Panc1 (cell line): Measurements from ENCODE around the gene FPR3. TPM values are rescaled to one million over a fixed set of nuclear protein-coding genes. Genes with fewer than 3 reads are reported as not detected.

Source experiments
- ATAC-seq: fragments of 200-7000 bp; cut with Tn5 transposase; 2 replicates; pipeline ENCODE4 v1.9.1; 2020; ENCODE audit warnings: mild to moderate bottlenecking, moderate library complexity
- BruUV-seq: library from RNA; stranded (reverse); fragments of 400-500 nt; replicated peaks from 2 replicates; lab custom pipeline; 2021; lab: Mats Ljungman, UMichigan
- CTCF ChIA-PET: fragments of 300-600 bp; sonication (Branson Sonifier 250); formaldehyde crosslinking; loops from one replicate; lab custom pipeline; 2022; ENCODE audit warnings: antibody characterized with exemption; lab: Charles Lee
- POLR2A ChIA-PET: fragments of 300-600 bp; sonication (Branson Sonifier 250); formaldehyde crosslinking; loops from one replicate; lab custom pipeline; 2022; ENCODE audit warnings: antibody characterized with exemption; lab: Charles Lee
- DNase-seq: peaks from one replicate; pipeline ENCODE4 v3.0.0-alpha.2; 2010; ENCODE audit warnings: low read depth, low spot score
- H3K27ac ChIP-seq: 2 replicates; pipeline ENCODE4 v1.5.1; 2011; ENCODE audit warnings: mild to moderate bottlenecking, low read length, inconsistent platforms
- H3K27me3 ChIP-seq: fragments of 200-500 bp; sonication (Bioruptor generic); 2 replicates; pipeline ENCODE4 v1.6.0; 2014; ENCODE audit warnings: low read length, inconsistent platforms; ENCODE audit not compliant: control insufficient read depth, insufficient read depth
- H3K36me3 ChIP-seq: fragments of 200-500 bp; sonication (Bioruptor generic); 2 replicates; pipeline ENCODE4 v1.5.1; 2014; ENCODE audit warnings: inconsistent platforms, mild to moderate bottlenecking, low read length, moderate library complexity; ENCODE audit not compliant: control insufficient read depth, insufficient read depth
- H3K4me1 ChIP-seq: 2 replicates; pipeline ENCODE4 v1.5.1; 2011; ENCODE audit warnings: inconsistent platforms, mild to moderate bottlenecking, low read length, moderate library complexity; ENCODE audit not compliant: control insufficient read depth, insufficient read depth
- H3K4me3 ChIP-seq, 2 experiments: 2 replicates each; pipeline ENCODE4 v1.5.1; 2011 to 2012; ENCODE audit warnings: low read depth in 2 of 2, low read length in 2 of 2, mild to moderate bottlenecking in 2 of 2, inconsistent platforms in 1 of 2, moderate library complexity in 1 of 2
- H3K9me3 ChIP-seq: fragments of 200-500 bp; sonication (Bioruptor generic); 2 replicates; pipeline ENCODE4 v1.5.1; 2014; ENCODE audit warnings: low read depth, mild to moderate bottlenecking, inconsistent platforms, low read length, moderate library complexity; ENCODE audit not compliant: control insufficient read depth, insufficient read depth
- CTCF ChIP-seq: fragments of 450-650 bp; IDR thresholded peaks from 2 replicates; pipeline ENCODE4 v1.5.1; 2017; ENCODE audit warnings: mild to moderate bottlenecking
- POLR2AphosphoS5 ChIP-seq: IDR thresholded peaks from 2 replicates; pipeline ENCODE4 v1.6.1; 2012; ENCODE audit warnings: mild to moderate bottlenecking, low read depth, low read length, moderate library complexity
- REST ChIP-seq, 2 experiments: IDR thresholded peaks; 2 replicates each; pipeline ENCODE4 v1.6.1; 2011 to 2012; ENCODE audit warnings: low read depth in 2 of 2, control low read depth in 1 of 2, low read length in 1 of 2, mild to moderate bottlenecking in 1 of 2, moderate library complexity in 1 of 2; ENCODE audit not compliant: insufficient read depth in 1 of 2
- SIN3A ChIP-seq: IDR thresholded peaks from 2 replicates; pipeline ENCODE4 v1.6.1; 2012; ENCODE audit warnings: low read depth, mild to moderate bottlenecking, low read length, moderate library complexity, borderline replicate concordance; ENCODE audit not compliant: insufficient read depth
- TCF7L2 ChIP-seq: IDR thresholded peaks from 2 replicates; pipeline ENCODE4 v1.6.1; 2011; ENCODE audit warnings: mild to moderate bottlenecking, low read depth, low read length, inconsistent platforms
- in situ Hi-C: cut with HindIII; loops from 2 replicates; pipeline ENCODE4 v1.10.0; 2016; ENCODE audit warnings: low sequenced_read_pairs, low pct_unique_long_range_greater_than_20kb
- intact Hi-C: fragments of 100-400 bp; cut with micrococcal nuclease; formaldehyde crosslinking; loops from one replicate; pipeline ENCODE4 v1.10.0; 2022; ENCODE audit not compliant: unreplicated experiment
- total RNA-seq: library from RNA; stranded (reverse); gene quantifications from one replicate; pipeline ENCODE4 v1.2.1, GENCODE V29; 2021; ENCODE audit not compliant: unreplicated experiment

FPR3 gene
- total RNA-seq, 1 experiment from 2014 or later = 0.08 TPM

- no peak for ATAC-seq
- no peak overlapping the region for H3K4me3 ChIP-seq
- H3K9me3 ChIP-seq = no peaks in the 10 kb centered on the region
- POLR2A ChIA-PET = no interaction called here
- no peaks in the 10 kb centered on the region for H3K27me3 ChIP-seq
- no peaks in the 10 kb centered on the region for H3K4me1 ChIP-seq
- intact Hi-C loops = no loop called here
- no peak overlapping the region for H3K27ac ChIP-seq
- in situ Hi-C loops = no loop called here
- BruUV-seq = no TSS peak
- no peaks in the 10 kb centered on the region for H3K36me3 ChIP-seq
- no peak for TF ChIP-seq TCF7L2
- no peak for TF ChIP-seq POLR2AphosphoS5
- no peak for TF ChIP-seq REST (IDR thresholded peaks at IDR 0.05; ENCODE audit: insufficient read depth in 1 of 2, low read depth in 2 of 2, low read length in 1 of 2)
- no peak for TF ChIP-seq SIN3A
- no peak for TF ChIP-seq CTCF
- CTCF ChIA-PET = no interaction called here
- DNase-seq = no peak
Measured at GRCh38 chr19:51802775-51803174, 7.8 kb downstream of the FPR3 start.

GRCh38 chr19:51803519-51803918 lies 8.6 kb downstream of the FPR3 start:
- intact Hi-C loops (no loop called here), in situ Hi-C loops (no loop called here)
- BruUV-seq = no TSS peak
- no peak overlapping the region for H3K27ac ChIP-seq
- TF ChIP-seq SIN3A = no peak
- TF ChIP-seq TCF7L2 = no peak
- no peak for TF ChIP-seq REST (IDR thresholded peaks at IDR 0.05; ENCODE audit: insufficient read depth in 1 of 2, low read depth in 2 of 2, low read length in 1 of 2)
- ATAC-seq (no peak), DNase-seq (no peak)
- H3K36me3 ChIP-seq = no peaks in the 10 kb centered on the region
- H3K27me3 ChIP-seq = no peaks in the 10 kb centered on the region
- POLR2A ChIA-PET = no interaction called here
- CTCF ChIA-PET = no interaction called here
- H3K9me3 ChIP-seq = no peaks in the 10 kb centered on the region
- H3K4me1 ChIP-seq = no peaks in the 10 kb centered on the region
- no peak overlapping the region for H3K4me3 ChIP-seq
